Stimulated activated naive CD4-positive, alpha-beta T cell treated with Interleukin-2 at 50 U/mL for 16 hours (primary cell): Measurements from ENCODE around the gene NAA50.

Experiments
- DNase-seq: peaks from one replicate; lab custom pipeline; 2025; lab: John Stamatoyannopoulos, UW

NAA50 gene

DNA sequence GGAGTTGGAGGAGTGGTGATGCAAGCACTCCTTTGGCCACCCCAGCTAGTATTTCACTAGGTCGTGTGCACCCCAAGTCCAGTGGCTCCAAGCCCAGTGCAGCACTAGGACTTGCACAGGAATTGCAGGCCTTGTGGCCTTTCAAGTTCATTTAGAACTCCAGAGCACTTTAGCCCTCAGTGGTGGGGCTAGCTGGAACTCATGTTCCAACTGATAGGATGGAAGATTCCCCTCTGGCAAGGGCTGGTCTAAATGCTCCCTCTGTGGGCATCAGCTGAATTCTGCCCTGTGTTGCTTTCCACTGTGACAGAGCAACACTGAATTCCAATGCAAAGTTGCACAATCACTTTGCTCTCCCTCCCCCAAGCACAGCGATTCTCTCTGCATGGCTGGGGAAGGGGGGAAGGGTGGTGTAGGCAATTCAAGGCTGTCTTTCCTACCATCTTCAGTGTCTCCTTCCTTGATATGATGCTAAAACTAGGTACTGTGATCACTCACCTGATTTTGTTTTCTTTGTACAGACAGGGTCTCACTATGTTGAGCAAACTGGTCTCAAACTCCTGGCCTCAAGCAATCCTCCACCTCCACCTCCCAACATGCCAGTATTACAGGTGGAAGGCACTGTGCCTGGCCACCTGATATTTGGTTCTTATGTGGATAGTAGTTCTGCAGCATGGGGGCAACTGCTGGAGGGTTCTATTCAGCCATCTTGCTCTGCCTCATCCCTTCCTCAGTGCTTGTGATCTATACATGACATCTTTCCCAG is 59.9 kb downstream of the NAA50 start:
- no peak for DNase-seq

DNA sequence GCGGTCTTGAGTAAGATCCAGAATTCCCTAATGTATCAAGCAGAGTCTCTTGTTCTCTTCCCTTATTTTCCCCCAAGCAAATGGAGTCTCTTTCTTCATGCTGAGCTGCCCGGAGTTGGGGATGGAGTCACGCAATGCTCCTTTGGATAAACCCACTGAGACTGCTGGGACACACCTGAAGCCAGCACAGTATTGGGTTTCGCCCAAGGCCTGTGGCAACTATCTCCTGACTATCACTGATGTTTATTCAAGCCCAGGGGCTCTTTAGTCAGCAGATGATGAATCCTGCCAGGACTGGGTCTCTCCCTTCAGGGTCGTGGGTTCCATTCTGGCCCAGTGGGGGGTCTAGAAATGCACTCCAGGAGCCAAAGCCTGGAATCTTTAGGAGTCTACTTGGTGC is 60.9 kb downstream of the NAA50 start:
- DNase-seq, result no peak

- no peak for DNase-seq
These were observed 61.7 kb downstream of the NAA50 start for GRCh38 chr3:113684271-113684819.

DNA sequence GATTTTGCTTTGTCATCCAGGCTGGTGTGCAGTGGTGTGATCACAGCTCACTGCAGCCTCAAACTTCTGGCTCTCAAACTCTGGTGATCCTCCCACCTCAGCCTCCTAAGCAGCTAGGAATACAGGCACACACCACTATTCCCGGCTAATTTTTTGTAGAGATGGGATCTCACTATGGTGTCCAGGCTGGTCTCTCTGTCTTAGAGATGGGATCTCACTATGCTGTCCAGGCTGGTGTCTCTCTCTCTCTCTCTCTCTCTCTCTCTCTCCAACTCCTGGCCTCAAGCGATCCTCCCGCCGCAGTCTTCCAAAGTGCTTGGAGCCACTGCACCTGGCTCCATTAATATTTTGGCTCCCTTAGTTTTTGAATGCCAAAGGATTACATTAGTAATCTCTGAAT is 67.3 kb downstream of the NAA50 start:
- DNase-seq, result no peak

DNA sequence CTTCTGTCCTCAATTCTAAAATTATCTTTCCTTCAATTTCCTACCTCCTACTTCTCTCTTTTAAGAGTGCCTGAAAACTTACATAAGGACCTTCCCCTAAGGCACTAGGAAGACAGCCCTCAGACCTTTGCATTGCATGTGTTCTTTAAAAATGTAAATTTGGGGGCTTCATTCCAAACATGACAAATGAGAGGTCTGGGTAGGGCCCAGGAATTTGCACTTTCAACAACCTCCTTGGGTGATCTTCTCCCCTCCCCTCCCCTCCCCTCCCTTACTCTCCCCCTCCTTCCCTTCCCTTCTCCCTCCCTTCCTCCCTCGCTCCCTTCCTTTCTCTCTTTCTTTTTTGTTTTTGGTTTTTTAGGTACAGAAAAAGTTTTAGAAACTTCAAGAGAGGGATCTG is 68.3 kb downstream of the NAA50 start:
- DNase-seq, result no peak

DNA sequence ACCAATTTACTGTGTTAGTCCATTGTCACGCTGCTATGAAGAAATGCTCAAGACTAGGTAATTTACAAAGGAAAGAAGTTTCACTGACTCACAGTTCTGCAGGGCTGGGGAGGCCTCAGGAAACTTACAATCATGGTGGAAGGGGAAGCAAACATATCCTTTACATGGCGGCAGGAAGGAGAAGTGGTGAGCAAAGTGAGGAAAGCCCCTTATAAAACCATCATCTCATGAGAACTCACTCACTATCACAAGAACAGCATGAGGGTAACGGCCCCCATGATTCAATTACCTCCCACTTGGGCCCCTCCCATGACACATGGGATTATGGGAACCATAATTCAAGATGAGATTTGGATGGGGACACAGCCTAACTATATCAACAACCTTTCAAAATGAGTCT is 69.8 kb downstream of the NAA50 start:
- no peak for DNase-seq

- no peak for DNase-seq
These were observed 72.5 kb downstream of the NAA50 start for GRCh38 chr3:113673593-113673992.

DNA sequence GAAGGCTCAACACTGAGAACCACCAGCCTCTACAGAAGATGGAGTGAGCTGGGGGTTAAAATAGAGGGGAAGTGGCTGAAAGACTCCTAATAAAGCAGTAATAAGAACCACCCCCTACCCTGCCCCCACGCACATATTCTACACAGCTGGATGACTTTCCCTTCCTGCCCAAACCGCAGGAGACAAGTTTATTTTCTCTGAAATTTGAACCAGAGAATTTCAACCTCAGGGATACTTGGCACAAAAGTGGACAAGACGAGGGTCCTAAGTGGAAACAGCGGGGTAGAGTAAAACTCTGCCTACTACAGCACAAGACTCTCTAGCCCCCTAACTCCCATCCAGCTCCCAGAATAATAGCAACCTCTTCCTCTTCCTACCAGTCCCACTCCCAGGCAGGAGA is 78.0 kb downstream of the NAA50 start:
- no peak for DNase-seq
